ENCODE results near the gene CTNND2.

Gene CTNND2

GRCh38 chr5:11230890-11231289, 673.4 kb downstream of the CTNND2 start:
- DNase-seq (ENCODE audit: low read depth in 1 of 2, low spot score in 1 of 2) = no peak
- in situ Hi-C loops (cut with HindIII; ENCODE audit: low pct_unique_long_range_greater_than_20kb, low sequenced_read_pairs) = no loop called here
- no peak for TF ChIP-seq JUND (IDR thresholded peaks at IDR 0.05; ENCODE audit: low read depth)

- in situ Hi-C loops (cut with HindIII; ENCODE audit: low pct_unique_long_range_greater_than_20kb, low sequenced_read_pairs) = no loop called here
- TF ChIP-seq JUND (IDR thresholded peaks at IDR 0.05; ENCODE audit: low read depth) = no peak
- DNase-seq (ENCODE audit: low read depth in 1 of 2, low spot score in 1 of 2) = no peak
These were observed 677.2 kb downstream of the CTNND2 start for GRCh38 chr5:11227064-11227463.

GRCh38 chr5:11224436-11225187, 679.6 kb downstream of the CTNND2 start:
- in situ Hi-C loops (cut with HindIII; ENCODE audit: low pct_unique_long_range_greater_than_20kb, low sequenced_read_pairs) = no loop called here
- DNase-seq (ENCODE audit: low read depth in 1 of 2, low spot score in 1 of 2) = no peak

GRCh38 chr5:11222169-11222568, 682.1 kb downstream of the CTNND2 start:
- TF ChIP-seq JUND (IDR thresholded peaks at IDR 0.05; ENCODE audit: low read depth) = no peak
- DNase-seq (ENCODE audit: low read depth in 1 of 2, low spot score in 1 of 2) = no peak
- in situ Hi-C loops (cut with HindIII; ENCODE audit: low pct_unique_long_range_greater_than_20kb, low sequenced_read_pairs) = no loop called here

More at GRCh38 chr5:11224436-11225187, 679.6 kb downstream of the CTNND2 start:
- no peak for TF ChIP-seq JUND (IDR thresholded peaks at IDR 0.05; ENCODE audit: low read depth)

- DNase-seq (ENCODE audit: low read depth in 1 of 2, low spot score in 1 of 2) = no peak
- no peak for TF ChIP-seq JUND (IDR thresholded peaks at IDR 0.05; ENCODE audit: low read depth)
- in situ Hi-C loops (cut with HindIII; ENCODE audit: low pct_unique_long_range_greater_than_20kb, low sequenced_read_pairs) = no loop called here
These were observed 689.2 kb downstream of the CTNND2 start for GRCh38 chr5:11214864-11215644.

- in situ Hi-C loops (cut with HindIII; ENCODE audit: low pct_unique_long_range_greater_than_20kb, low sequenced_read_pairs) = no loop called here
- no peak for DNase-seq (ENCODE audit: low read depth in 1 of 2, low spot score in 1 of 2)
- TF ChIP-seq JUND (IDR thresholded peaks at IDR 0.05; ENCODE audit: low read depth) = no peak
These were observed 691.5 kb downstream of the CTNND2 start for GRCh38 chr5:11212706-11213105.

- in situ Hi-C loops (cut with HindIII; ENCODE audit: low pct_unique_long_range_greater_than_20kb, low sequenced_read_pairs) = no loop called here
- no peak for DNase-seq (ENCODE audit: low read depth in 1 of 2, low spot score in 1 of 2)
- no peak for TF ChIP-seq JUND (IDR thresholded peaks at IDR 0.05; ENCODE audit: low read depth)
These were observed 706.5 kb downstream of the CTNND2 start for GRCh38 chr5:11197726-11198125.

- in situ Hi-C loops (cut with HindIII; ENCODE audit: low pct_unique_long_range_greater_than_20kb, low sequenced_read_pairs) = no loop called here
- no peak for DNase-seq (ENCODE audit: low read depth in 1 of 2, low spot score in 1 of 2)
- TF ChIP-seq JUND (IDR thresholded peaks at IDR 0.05; ENCODE audit: low read depth) = no peak
These were observed 712.6 kb downstream of the CTNND2 start for GRCh38 chr5:11191673-11192072.

GRCh38 chr5:11182441-11183080, 721.7 kb downstream of the CTNND2 start:
- TF ChIP-seq JUND (IDR thresholded peaks at IDR 0.05; ENCODE audit: low read depth) = no peak
- in situ Hi-C loops (cut with HindIII; ENCODE audit: low pct_unique_long_range_greater_than_20kb, low sequenced_read_pairs) = no loop called here
- DNase-seq (ENCODE audit: low read depth in 1 of 2, low spot score in 1 of 2) = peak; percentile 11 to 38

- DNase-seq (ENCODE audit: low read depth in 1 of 2, low spot score in 1 of 2) = no peak
- in situ Hi-C loops (cut with HindIII; ENCODE audit: low pct_unique_long_range_greater_than_20kb, low sequenced_read_pairs) = no loop called here
- no peak for TF ChIP-seq JUND (IDR thresholded peaks at IDR 0.05; ENCODE audit: low read depth)
These were observed 722.3 kb downstream of the CTNND2 start for GRCh38 chr5:11181940-11182339.

- no peak for TF ChIP-seq JUND (IDR thresholded peaks at IDR 0.05; ENCODE audit: low read depth)
- in situ Hi-C loops (cut with HindIII; ENCODE audit: low pct_unique_long_range_greater_than_20kb, low sequenced_read_pairs) = no loop called here
- DNase-seq (ENCODE audit: low read depth in 1 of 2, low spot score in 1 of 2) = no peak
These were observed 723.4 kb downstream of the CTNND2 start for GRCh38 chr5:11180890-11181289.

- TF ChIP-seq JUND (IDR thresholded peaks at IDR 0.05; ENCODE audit: low read depth) = no peak
- in situ Hi-C loops (cut with HindIII; ENCODE audit: low pct_unique_long_range_greater_than_20kb, low sequenced_read_pairs) = no loop called here
- DNase-seq (ENCODE audit: low read depth in 1 of 2, low spot score in 1 of 2) = no peak
These were observed 726.1 kb downstream of the CTNND2 start for GRCh38 chr5:11177999-11178711.
